CD4-positive, alpha-beta memory T cell (primary cell): ENCODE measurements around the gene ZNF512B. TPM values are rescaled to one million over a fixed set of nuclear protein-coding genes. Genes with fewer than 3 reads are reported as not detected.
A peak's percentile ranks its signal among the peaks of the same experiment; 100 is the strongest.

Experiments used
- CTCF ChIA-PET: fragments of 350-600 bp; sonication (Branson Sonifier 250); formaldehyde crosslinking; loops from one replicate; lab custom pipeline; 2021; ENCODE audit warnings: inconsistent platforms; ENCODE audit not compliant: partially characterized antibody; lab: Charles Lee
- POLR2A ChIA-PET: fragments of 350-600 bp; sonication (Branson Sonifier 250); formaldehyde crosslinking; loops from one replicate; lab custom pipeline; 2021; ENCODE audit not compliant: partially characterized antibody; lab: Charles Lee
- DNase-seq, 5 donors: peaks; one replicate each; pipeline versions ENCODE4 v3.0.0 to v3.0.0-alpha.2; 2020 to 2022; ENCODE audit warnings: mixed read lengths in 1 of 5
- H3K27ac ChIP-seq: one replicate; pipeline ENCODE4 v1.7.0; 2013; ENCODE audit warnings: low read depth, low read length
- H3K27me3 ChIP-seq: 2 replicates; pipeline ENCODE4 v1.7.0; 2013; ENCODE audit warnings: mild to moderate bottlenecking, low read length, moderate library complexity; ENCODE audit not compliant: insufficient read depth
- H3K36me3 ChIP-seq: 2 replicates; pipeline ENCODE4 v1.7.0; 2013; ENCODE audit warnings: mild to moderate bottlenecking, low read length, moderate library complexity; ENCODE audit not compliant: insufficient read depth
- H3K4me1 ChIP-seq: 2 replicates; pipeline ENCODE4 v1.7.0; 2013; ENCODE audit warnings: mild to moderate bottlenecking, low read length, moderate library complexity; ENCODE audit not compliant: insufficient read depth
- H3K4me3 ChIP-seq, 2 donors: one replicate each; pipeline ENCODE4 v1.7.0; 2013; ENCODE audit warnings: low read length in 2 of 2, mild to moderate bottlenecking in 1 of 2
- H3K9me3 ChIP-seq, 2 donors: one replicate each; pipeline ENCODE4 v1.7.0; 2013; ENCODE audit warnings: low read length in 2 of 2, control low read depth in 1 of 2; ENCODE audit not compliant: control insufficient read depth in 1 of 2
- H3K27ac Mint-ChIP-seq, 7 donors: one replicate each; pipeline ENCODE4 v1.8.0; 2020 to 2021; ENCODE audit warnings: mixed read lengths in 7 of 7, mild to moderate bottlenecking in 6 of 7, inconsistent platforms in 3 of 7, moderate library complexity in 3 of 7
- H3K27me3 Mint-ChIP-seq, 2 donors: one replicate each; pipeline ENCODE4 v1.8.0; 2020 to 2021; ENCODE audit warnings: mixed read lengths in 2 of 2
- H3K36me3 Mint-ChIP-seq, 2 donors: one replicate each; pipeline ENCODE4 v1.8.0; 2020 to 2021; ENCODE audit warnings: mixed read lengths in 2 of 2, inconsistent platforms in 1 of 2, mild to moderate bottlenecking in 1 of 2
- H3K4me1 Mint-ChIP-seq, 4 donors: one replicate each; pipeline ENCODE4 v1.8.0; 2020 to 2021; ENCODE audit warnings: mixed read lengths in 4 of 4, mild to moderate bottlenecking in 1 of 4
- H3K4me3 Mint-ChIP-seq, 8 donors: one replicate each; pipeline ENCODE4 v1.8.0; 2020 to 2021; ENCODE audit warnings: mixed read lengths in 8 of 8, mild to moderate bottlenecking in 7 of 8, moderate library complexity in 6 of 8, inconsistent platforms in 3 of 8
- H3K9me3 Mint-ChIP-seq, 8 donors: one replicate each; pipeline ENCODE4 v1.8.0; 2020 to 2021; ENCODE audit warnings: mixed read lengths in 8 of 8, mild to moderate bottlenecking in 5 of 8, inconsistent platforms in 3 of 8, moderate library complexity in 1 of 8
- intact Hi-C: fragments of 100-400 bp; cut with micrococcal nuclease; formaldehyde crosslinking; loops from one replicate; pipeline ENCODE4 v1.15.1; 2023
- polyA plus RNA-seq, 2 donors: library from polyadenylated mRNA; unstranded; fragments of 300-500 nt; fragmentation: Illumina TruSeq; gene quantifications; one replicate each; pipeline ENCODE4 v1.2.3, GENCODE V29; 2021
- total RNA-seq, 2 experiments: library from RNA; stranded (reverse); gene quantifications; one replicate each; pipeline ENCODE4 v1.2.3, GENCODE V29; 2021

The ZNF512B gene
- total and polyA plus RNA-seq, 4 experiments from 2014 or later: 0.20 to 22.0 (median 11.2) TPM

- Mint-ChIP-seq H3K27me3 (no peaks in the 10 kb centered on the region), H3K36me3 (peaks cover 33 to 52% of the 10 kb centered on the region in 2 donors), H3K4me1 (peaks cover 39 to 54% (median 47%) of the 10 kb centered on the region in 4 donors), H3K27ac (peak overlapping the region in 5 of 7 donors; percentile 24 to 98 (median 71)), H3K9me3 (no peaks in the 10 kb centered on the region), H3K4me3 (peak overlapping the region; percentile 17 to 77 (median 62))
- H3K27me3 ChIP-seq: no peaks in the 10 kb centered on the region
- H3K9me3 ChIP-seq: no peaks in the 10 kb centered on the region
- H3K4me3 ChIP-seq: no peak overlapping the region
- intact Hi-C loops: loop anchor here (5.0 kb wide), 1 partner anchor 276 kb away; the partner anchor contains the start of genes ARFRP1 and ZGPAT
- no peak for DNase-seq
- peaks cover 42% of the 10 kb centered on the region for H3K4me1 ChIP-seq
- H3K27ac ChIP-seq: no peak overlapping the region
- ChIA-PET CTCF (interaction anchor here (1.3 to 4.2 kb wide), 5 partner anchors 9 to 137 kb away, joined by 4 to 84 read pairs (median 21); partner anchors contain the start of genes C20orf204 and TCEA2), POLR2A (interaction anchor here (0.9 to 1.4 kb wide), 3 partner anchors 12 to 28 kb away, joined by 3 to 5 read pairs (median 3); no protein-coding TSS in a partner anchor)
- H3K36me3 ChIP-seq: peaks cover 44% of the 10 kb centered on the region
Measured at GRCh38 chr20:63982937-63983336, 13.2 kb upstream of the ZNF512B start.

DNA sequence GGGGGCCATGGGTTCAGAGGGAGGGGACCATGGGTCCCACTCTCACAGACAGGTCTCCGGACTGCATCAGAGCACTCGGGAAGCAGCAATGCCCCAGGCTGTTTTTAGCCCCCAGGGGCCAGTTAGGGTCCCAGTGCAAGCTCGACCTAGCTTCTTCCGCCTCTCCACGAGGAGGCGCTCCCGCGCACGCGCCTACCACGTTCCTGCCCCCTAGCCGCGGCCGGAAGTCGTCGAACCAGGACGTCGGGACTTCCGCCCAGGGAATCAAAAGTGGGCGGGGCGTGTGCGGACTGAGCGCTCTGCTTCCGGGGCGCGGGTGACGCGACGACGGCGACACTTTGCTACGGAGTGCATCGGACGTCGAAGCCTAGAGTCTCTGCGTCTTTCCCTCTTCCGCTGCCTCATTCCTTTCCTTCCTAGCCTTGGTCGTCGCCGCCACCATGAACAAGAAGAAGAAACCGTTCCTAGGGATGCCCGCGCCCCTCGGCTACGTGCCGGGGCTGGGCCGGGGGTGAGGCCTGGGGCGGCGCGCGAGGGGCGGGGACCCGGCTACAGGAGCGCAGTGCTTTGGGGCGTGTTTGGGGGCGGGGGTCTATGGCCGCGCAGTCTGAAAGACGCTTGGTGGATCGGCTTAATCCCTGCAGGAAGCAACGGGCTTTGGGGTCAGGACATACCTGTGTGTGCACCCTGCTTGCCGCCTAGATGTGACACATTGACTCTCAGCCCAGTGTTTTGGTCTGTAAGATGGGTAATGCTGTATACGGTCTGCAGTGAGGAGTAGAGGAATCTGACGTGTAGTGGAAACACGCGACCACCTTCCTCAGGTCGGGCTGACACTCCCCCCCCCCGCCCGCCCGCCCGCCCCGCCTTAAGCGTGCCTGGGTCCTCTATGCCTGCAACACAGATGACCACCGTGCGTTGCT lies 11.3 kb upstream of the ZNF512B start, which contains the start of gene PRPF6:
PRPF6 (plus strand) TSS at position 327 of the 923 bp plus-strand sequence; CDS start at position 441, 114 bp downstream.
- Mint-ChIP-seq H3K27me3 (no peaks in the 10 kb centered on the region), H3K27ac (peak within 1 kb of the TSS; percentile 95 to 99 (median 98)), H3K4me1 (peaks cover 48 to 72% (median 60%) of the 10 kb centered on the region in 4 donors), H3K9me3 (no peaks in the 10 kb centered on the region), H3K36me3 (peaks cover 30 to 46% of the 10 kb centered on the region in 2 donors), H3K4me3 (peak within 1 kb of the TSS; percentile 90 to 99 (median 93))
- POLR2A ChIA-PET: interaction anchor here (0.8 to 2.5 kb wide), 35 partner anchors 11 to 460 kb away, joined by 3 to 71 read pairs (median 5); partner anchors contain the start of genes ARFRP1, C20orf204, GMEB2 and LIME1
- Histone ChIP-seq H3K4me3 (peak within 1 kb of the TSS; percentile 42 to 67), H3K27ac (peak within 1 kb of the TSS; percentile 69), H3K27me3 (no peaks in the 10 kb centered on the region), H3K9me3 (no peaks in the 10 kb centered on the region), H3K36me3 (peaks cover 32% of the 10 kb centered on the region), H3K4me1 (peaks cover 54% of the 10 kb centered on the region)
- CTCF ChIA-PET: interaction anchor here (0.6 to 4.2 kb wide), 24 partner anchors 9 to 273 kb away, joined by 3 to 84 read pairs (median 4); partner anchors contain the start of genes ARFRP1, C20orf204, LIME1 and LKAAEAR1
- intact Hi-C loops: loop anchor here (1.0 to 5.0 kb wide), 4 partner anchors 25 to 274 kb away; partner anchors contain the start of genes ARFRP1, TCEA2, UCKL1 and ZGPAT
- peak; percentile 91 to 94 (median 94) for DNase-seq

DNA sequence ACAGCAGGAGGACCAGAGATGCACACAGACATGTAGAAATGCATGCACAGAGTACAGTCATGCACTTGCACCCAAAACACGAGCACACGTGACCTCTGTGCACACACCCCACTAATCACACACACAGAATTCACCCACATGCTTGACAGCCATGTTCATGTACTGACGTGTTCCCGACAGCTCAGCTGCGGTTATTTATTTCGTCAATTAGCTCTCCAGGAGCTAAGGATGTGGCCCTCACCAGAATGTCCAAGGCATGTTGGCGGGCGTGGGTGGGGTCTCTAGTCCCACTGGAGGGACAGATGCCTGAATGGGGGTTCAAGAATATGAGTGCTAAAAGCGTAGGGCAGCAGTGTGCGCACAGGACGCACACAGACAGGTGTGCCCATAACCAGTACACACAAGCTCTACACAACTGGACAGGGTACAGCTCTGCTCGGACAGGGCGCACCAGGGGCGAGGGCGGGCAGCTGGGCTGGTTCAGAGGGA lies 10.6 kb upstream of the ZNF512B start:
- Mint-ChIP-seq H3K27me3 (no peaks in the 10 kb centered on the region), H3K27ac (peak overlapping the region; percentile 95 to 99 (median 98)), H3K4me1 (peaks cover 46 to 75% (median 59%) of the 10 kb centered on the region in 4 donors), H3K4me3 (peak overlapping the region; percentile 90 to 99 (median 93)), H3K9me3 (peaks cover 0 to 1% (median 0%) of the 10 kb centered on the region in 8 donors), H3K36me3 (peaks cover 28 to 41% of the 10 kb centered on the region in 2 donors)
- H3K4me1 ChIP-seq: peaks cover 54% of the 10 kb centered on the region
- H3K4me3 ChIP-seq: peak overlapping the region; percentile 39 to 67
- H3K9me3 ChIP-seq: no peaks in the 10 kb centered on the region
- H3K27ac ChIP-seq: peak overlapping the region; percentile 69
- peaks cover 25% of the 10 kb centered on the region for H3K36me3 ChIP-seq
- ChIA-PET CTCF (interaction anchor here (0.6 to 4.2 kb wide), 29 partner anchors 8 to 484 kb away, joined by 3 to 84 read pairs (median 4); partner anchors contain the start of genes ARFRP1, C20orf204, LIME1 and LKAAEAR1), POLR2A (interaction anchor here (0.7 to 2.5 kb wide), 35 partner anchors 10 to 459 kb away, joined by 3 to 71 read pairs (median 5); partner anchors contain the start of genes ARFRP1, C20orf204, GMEB2 and LIME1)
- peak; percentile 41 to 76 (median 52) for DNase-seq
- H3K27me3 ChIP-seq: no peaks in the 10 kb centered on the region
- intact Hi-C loops: loop anchor here (5.0 kb wide), 1 partner anchor 273 kb away; the partner anchor contains the start of genes ARFRP1 and ZGPAT

DNA sequence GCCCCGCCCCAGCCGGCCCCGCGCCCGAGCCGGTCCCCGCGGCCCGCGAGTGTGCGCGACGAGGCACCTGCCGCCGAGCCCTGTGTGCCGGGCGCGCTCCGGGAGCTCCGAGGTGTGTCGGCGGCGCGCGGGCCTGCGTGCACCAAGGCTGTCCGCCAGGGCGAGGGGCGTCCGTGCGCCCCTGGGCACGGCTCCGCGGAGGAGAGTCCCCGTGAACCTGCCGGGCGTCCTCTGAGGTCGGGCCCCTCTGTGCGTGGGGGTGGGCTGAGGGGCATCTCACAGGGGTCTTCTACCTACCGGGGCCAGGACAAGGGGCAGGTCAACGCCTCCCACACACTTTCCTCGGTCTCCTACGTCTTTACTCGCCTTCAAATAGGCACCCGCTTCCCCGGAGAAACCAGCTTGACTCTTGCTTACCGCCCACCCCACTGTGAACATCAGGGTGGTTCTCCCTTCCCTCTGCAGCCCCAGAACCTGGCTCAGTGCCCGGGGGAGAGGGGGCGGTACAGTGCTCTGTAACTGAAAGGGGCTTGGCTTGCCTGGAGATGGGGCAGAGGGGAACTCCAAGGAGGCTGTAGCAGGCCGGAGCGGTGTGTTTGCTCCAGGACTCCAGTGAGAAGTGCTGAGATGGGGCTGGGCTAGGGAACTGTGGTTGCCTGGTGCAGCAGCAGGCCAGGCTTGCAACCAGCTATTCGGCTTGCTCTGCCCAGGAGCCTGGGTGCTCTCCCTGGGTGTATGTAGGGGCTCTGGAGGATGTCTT lies 10.0 kb upstream of the ZNF512B start, which contains the start of gene SAMD10:
SAMD10 (minus strand) TSS at position 86 of the 760 bp plus-strand sequence. CDS start 175 bp downstream, outside the sequence.
- peaks cover 25 to 40% of the 10 kb centered on the region in 2 donors for H3K36me3 Mint-ChIP-seq

GRCh38 chr20:63979229-63979556 lies 9.5 kb upstream of the ZNF512B start:
- ChIA-PET CTCF (interaction anchor here (1.1 to 4.2 kb wide), 10 partner anchors 23 to 483 kb away, joined by 3 to 84 read pairs (median 6); partner anchors contain the start of genes ARFRP1, C20orf204, LIME1 and TCEA2), POLR2A (interaction anchor here (0.8 to 2.5 kb wide), 16 partner anchors 9 to 458 kb away, joined by 3 to 71 read pairs (median 9); partner anchors contain the start of genes GMEB2, PPDPF, PTK6 and RGS19)
- DNase-seq: no peak
- Histone ChIP-seq H3K9me3 (no peaks in the 10 kb centered on the region), H3K36me3 (peaks cover 13% of the 10 kb centered on the region), H3K27ac (peak overlapping the region; percentile 63), H3K27me3 (no peaks in the 10 kb centered on the region), H3K4me3 (peak overlapping the region in 1 of 2 donors; percentile 59), H3K4me1 (peaks cover 54% of the 10 kb centered on the region)
- Mint-ChIP-seq H3K36me3 (peaks cover 20 to 37% of the 10 kb centered on the region in 2 donors), H3K27ac (peak overlapping the region in 2 of 7 donors; percentile 59 to 89), H3K27me3 (no peaks in the 10 kb centered on the region), H3K4me3 (peak overlapping the region; percentile 63 to 87 (median 83)), H3K4me1 (peaks cover 41 to 71% (median 56%) of the 10 kb centered on the region in 4 donors), H3K9me3 (peaks cover 0 to 1% (median 0%) of the 10 kb centered on the region in 8 donors)
- intact Hi-C loops: no loop called here

More for the DNA sequence above, 10.0 kb upstream of the ZNF512B start, which contains the start of gene SAMD10:
- DNase-seq: peak; percentile 53 to 87 (median 61)
- H3K9me3 Mint-ChIP-seq: peaks cover 0 to 1% (median 0%) of the 10 kb centered on the region in 8 donors
- H3K27ac Mint-ChIP-seq: peak within 1 kb of the TSS; percentile 95 to 99 (median 98)
- peaks cover 46 to 73% (median 59%) of the 10 kb centered on the region in 4 donors for H3K4me1 Mint-ChIP-seq
- Histone ChIP-seq H3K9me3 (no peaks in the 10 kb centered on the region), H3K4me3 (peak within 1 kb of the TSS; percentile 39 to 67), H3K4me1 (peaks cover 54% of the 10 kb centered on the region), H3K36me3 (peaks cover 18% of the 10 kb centered on the region), H3K27me3 (no peaks in the 10 kb centered on the region), H3K27ac (peak within 1 kb of the TSS; percentile 69)
- H3K4me3 Mint-ChIP-seq: peak within 1 kb of the TSS; percentile 90 to 99 (median 93)
- H3K27me3 Mint-ChIP-seq: no peaks in the 10 kb centered on the region
- ChIA-PET POLR2A (interaction anchor here (0.7 to 2.5 kb wide), 29 partner anchors 9 to 459 kb away, joined by 3 to 71 read pairs (median 5); partner anchors contain the start of genes ARFRP1, GMEB2, LIME1 and PPDPF), CTCF (interaction anchor here (0.7 to 4.2 kb wide), 27 partner anchors 8 to 483 kb away, joined by 3 to 84 read pairs (median 4); partner anchors contain the start of genes ARFRP1, C20orf204, LIME1 and LKAAEAR1)
- intact Hi-C loops: loop anchor here (5.0 kb wide), 1 partner anchor 272 kb away; the partner anchor contains the start of genes ARFRP1 and ZGPAT
